ENCODE results near the gene SORCS2.

Gene SORCS2

DNA sequence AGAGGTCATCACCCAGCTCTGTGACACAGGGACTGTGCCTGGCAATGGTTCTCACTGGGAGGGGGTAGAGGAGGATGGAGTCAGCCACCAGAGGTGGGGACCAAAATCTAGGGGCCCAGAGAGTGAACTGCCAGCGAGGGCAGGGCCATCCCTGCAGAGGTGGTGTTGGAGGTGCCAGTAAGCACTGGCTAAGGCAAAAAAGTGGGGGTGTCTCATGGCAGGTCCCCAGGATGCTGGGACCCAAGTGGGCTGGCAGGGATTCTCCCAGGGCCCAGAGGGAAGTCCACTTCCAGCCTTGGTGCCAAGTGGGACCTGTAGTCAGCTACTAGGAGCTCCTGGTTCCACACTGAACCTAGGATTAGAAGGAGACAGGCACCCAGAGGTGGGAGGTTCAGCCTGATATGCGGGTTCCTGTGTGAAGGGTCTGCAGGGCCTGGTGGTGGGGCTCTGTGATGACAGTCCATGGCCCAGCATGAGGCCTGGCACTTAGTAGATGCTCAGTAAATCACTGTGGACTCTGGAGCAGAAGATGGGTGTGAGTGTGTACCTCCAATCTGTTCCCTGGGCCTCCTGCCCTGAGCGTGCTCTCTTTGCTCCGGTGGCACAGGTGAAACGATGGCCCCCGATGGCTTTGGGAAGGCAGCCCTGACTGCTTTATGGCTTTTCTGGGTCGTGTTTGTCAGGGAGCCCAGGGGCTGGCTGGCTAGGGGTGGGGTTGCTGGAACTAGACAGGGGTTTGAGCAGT, 160.9 kb downstream of the SORCS2 start:
- TF ChIP-seq MYC (IDR thresholded peaks at IDR 0.05; ENCODE audit: low read depth, low read length) (no peak), CTCF (IDR thresholded peaks at IDR 0.05; ENCODE audit: low read depth, low read length) (no peak), POLR2A (IDR thresholded peaks at IDR 0.05; ENCODE audit: extremely low read depth, insufficient read length) (no peak)
- TF ChIP-seq, protein P1, sequence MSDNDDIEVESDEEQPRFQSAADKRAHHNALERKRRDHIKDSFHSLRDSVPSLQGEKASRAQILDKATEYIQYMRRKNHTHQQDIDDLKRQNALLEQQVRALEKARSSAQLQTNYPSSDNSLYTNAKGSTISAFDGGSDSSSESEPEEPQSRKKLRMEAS (IDR thresholded peaks at IDR 0.05; ENCODE audit: low read depth, low read length), result no peak
- no peak for DNase-seq (ENCODE audit: low read depth)

DNA sequence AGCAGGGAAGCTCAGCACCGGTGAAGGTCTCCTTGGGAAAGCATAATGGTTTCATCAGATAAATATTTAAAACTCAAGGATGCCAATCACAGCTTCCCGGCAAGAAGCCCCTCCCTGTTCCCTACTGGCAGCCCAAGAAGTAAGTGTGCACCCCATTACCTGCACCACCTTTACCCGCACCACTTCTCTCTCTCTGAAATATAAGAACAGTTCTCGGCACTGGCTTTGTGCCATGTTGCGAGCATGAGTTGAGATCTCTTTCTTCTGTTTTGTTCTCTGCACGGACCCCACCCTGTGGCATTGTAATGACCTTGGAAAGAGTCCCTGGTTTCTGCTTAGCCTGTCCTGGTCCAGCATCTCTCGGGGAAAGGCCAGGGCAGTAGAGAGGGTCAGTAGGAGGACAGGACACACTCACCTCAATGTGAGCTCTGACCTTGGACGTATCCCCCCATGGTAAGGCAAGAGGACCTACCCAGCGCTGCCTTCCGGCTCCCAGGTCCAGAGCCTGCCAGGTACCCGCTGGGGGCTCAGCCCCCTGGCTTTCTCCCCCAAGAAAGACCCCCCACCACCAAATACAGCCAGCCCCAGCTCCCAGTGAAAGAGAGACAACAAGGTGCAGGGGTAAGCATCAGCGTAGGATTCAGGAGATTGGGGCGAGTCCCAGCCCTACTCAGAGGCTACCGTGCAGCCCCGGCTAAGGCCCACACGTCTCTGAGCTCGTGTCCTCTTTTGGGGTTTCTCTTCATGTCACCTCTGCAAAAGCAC, 161.7 kb downstream of the SORCS2 start:
- no peak overlapping the region for H3K4me3 ChIP-seq (ENCODE audit: low read depth, low read length)
- TF ChIP-seq, protein P1 (IDR thresholded peaks at IDR 0.05; ENCODE audit: low read depth, low read length), result no peak
- TF ChIP-seq POLR2A (IDR thresholded peaks at IDR 0.05; ENCODE audit: extremely low read depth, insufficient read length) (no peak), CTCF (IDR thresholded peaks at IDR 0.05; ENCODE audit: low read depth, low read length) (no peak)
- DNase-seq (ENCODE audit: low read depth), result no peak

More for the DNA sequence above, 160.9 kb downstream of the SORCS2 start:
- H3K4me3 ChIP-seq (ENCODE audit: low read depth, low read length), result no peak overlapping the region

GRCh38 chr4:7354927-7355326, 162.6 kb downstream of the SORCS2 start:
- no peak overlapping the region for H3K4me3 ChIP-seq (ENCODE audit: low read depth, low read length)
- no peak for DNase-seq (ENCODE audit: low read depth)
- no peak for TF ChIP-seq MYC (IDR thresholded peaks at IDR 0.05; ENCODE audit: low read depth, low read length)
- no peak for TF ChIP-seq POLR2A (IDR thresholded peaks at IDR 0.05; ENCODE audit: extremely low read depth, insufficient read length)
- TF ChIP-seq, protein P1 (IDR thresholded peaks at IDR 0.05; ENCODE audit: low read depth, low read length), result no peak
- no peak for TF ChIP-seq CTCF (IDR thresholded peaks at IDR 0.05; ENCODE audit: low read depth, low read length)

DNA sequence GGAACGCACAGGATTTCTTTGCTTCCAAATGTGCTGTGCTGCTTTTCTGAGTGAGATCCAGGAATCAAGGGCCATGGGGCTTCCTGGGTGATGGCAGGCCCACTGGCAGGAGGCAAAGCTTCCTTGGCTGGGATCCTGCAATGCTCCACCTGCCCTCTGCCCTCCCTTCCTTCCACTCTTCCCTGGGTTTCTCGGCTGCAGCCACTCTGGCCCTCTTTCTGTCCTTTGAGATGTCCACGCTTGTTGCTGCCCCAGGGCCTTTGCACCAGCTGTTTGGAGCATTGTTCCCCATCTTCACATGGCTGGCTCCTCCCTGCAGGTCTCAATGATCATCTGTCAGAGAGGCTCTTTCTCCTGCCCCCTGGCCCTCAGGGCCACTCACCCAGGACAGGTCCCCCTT, 163.5 kb downstream of the SORCS2 start:
- no peak for DNase-seq (ENCODE audit: low read depth)
- no peak for TF ChIP-seq CTCF (IDR thresholded peaks at IDR 0.05; ENCODE audit: low read depth, low read length)
- no peak for TF ChIP-seq POLR2A (IDR thresholded peaks at IDR 0.05; ENCODE audit: extremely low read depth, insufficient read length)
- TF ChIP-seq, protein P1 (IDR thresholded peaks at IDR 0.05; ENCODE audit: low read depth, low read length), result no peak
- TF ChIP-seq MYC (IDR thresholded peaks at IDR 0.05; ENCODE audit: low read depth, low read length), result no peak
- no peak overlapping the region for H3K4me3 ChIP-seq (ENCODE audit: low read depth, low read length)

- no peak overlapping the region for H3K4me3 ChIP-seq (ENCODE audit: low read depth, low read length)
- no peak for DNase-seq (ENCODE audit: low read depth)
- no peak for TF ChIP-seq CTCF (IDR thresholded peaks at IDR 0.05; ENCODE audit: low read depth, low read length)
- no peak for TF ChIP-seq POLR2A (IDR thresholded peaks at IDR 0.05; ENCODE audit: extremely low read depth, insufficient read length)
- TF ChIP-seq, protein P1 (IDR thresholded peaks at IDR 0.05; ENCODE audit: low read depth, low read length), result no peak
- no peak for TF ChIP-seq MYC (IDR thresholded peaks at IDR 0.05; ENCODE audit: low read depth, low read length)
Measured at GRCh38 chr4:7356667-7357310, 164.5 kb downstream of the SORCS2 start.
